Neutrophil (primary cell): ENCODE measurements around the gene RANBP1.

Experiments
- H3K27ac ChIP-seq: fragments of 200-600 bp; sonication (generic); 2 replicates; pipeline ENCODE4 v1.5.1; 2016; ENCODE audit warnings: mild to moderate bottlenecking, moderate library complexity
- H3K27me3 ChIP-seq: fragments of 200-600 bp; sonication (generic); 2 replicates; pipeline ENCODE4 v1.6.0; 2016; ENCODE audit warnings: mild to moderate bottlenecking
- H3K36me3 ChIP-seq: fragments of 200-600 bp; sonication (generic); 2 replicates; pipeline ENCODE4 v1.5.1; 2017
- H3K4me1 ChIP-seq, 2 experiments: fragments of 200-600 bp in 1 of 2; sonication (generic) in 1 of 2; 1 replicate in 1 of 2; 2 replicates in 1 of 2; pipeline versions ENCODE4 v1.5.1 to v1.6.1; 2013 to 2016; ENCODE audit warnings: low read depth in 1 of 2, low read length in 1 of 2, mild to moderate bottlenecking in 1 of 2, moderate library complexity in 1 of 2; ENCODE audit not compliant: control insufficient read depth in 1 of 2, insufficient read depth in 1 of 2
- H3K4me3 ChIP-seq, 2 experiments: fragments of 200-600 bp in 1 of 2; sonication (generic) in 1 of 2; 1 replicate in 1 of 2; 2 replicates in 1 of 2; pipeline ENCODE4 v1.5.1; 2013 to 2016; ENCODE audit warnings: low read depth in 1 of 2, low read length in 1 of 2, mild to moderate bottlenecking in 1 of 2, moderate library complexity in 1 of 2
- H3K9me3 ChIP-seq: fragments of 200-600 bp; sonication (generic); 2 replicates; pipeline ENCODE4 v1.5.1; 2016
- TF ChIP-seq, protein P1 (sequence below): fragments of 200-600 bp; sonication (generic); IDR thresholded peaks from 2 replicates; pipeline ENCODE4 v1.5.1; 2016; ENCODE audit warnings: antibody characterized with exemption

The RANBP1 gene

DNA sequence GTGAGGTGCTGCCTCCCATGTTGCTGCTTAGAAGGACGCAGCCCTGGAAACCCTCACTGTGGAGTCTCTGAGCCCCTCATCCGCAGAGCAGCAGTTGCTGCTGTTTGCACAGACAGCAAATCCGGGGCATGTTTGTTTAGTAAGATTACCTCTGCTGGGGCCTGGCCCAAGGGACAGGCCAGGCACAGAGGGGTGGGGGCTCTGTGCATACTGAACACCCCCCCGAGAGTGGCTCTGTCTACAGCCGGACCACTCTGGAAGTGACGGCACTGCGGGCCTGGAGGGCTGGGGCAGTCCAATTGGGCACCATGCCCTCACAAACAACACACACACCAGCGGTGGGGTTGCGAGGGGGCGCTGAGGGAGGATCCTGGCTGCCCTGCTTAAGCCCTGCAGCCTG is 57.9 kb downstream of the RANBP1 start:
- H3K36me3 ChIP-seq: no peaks in the 10 kb centered on the region
- no peaks in the 10 kb centered on the region for H3K9me3 ChIP-seq
- TF ChIP-seq, protein P1, sequence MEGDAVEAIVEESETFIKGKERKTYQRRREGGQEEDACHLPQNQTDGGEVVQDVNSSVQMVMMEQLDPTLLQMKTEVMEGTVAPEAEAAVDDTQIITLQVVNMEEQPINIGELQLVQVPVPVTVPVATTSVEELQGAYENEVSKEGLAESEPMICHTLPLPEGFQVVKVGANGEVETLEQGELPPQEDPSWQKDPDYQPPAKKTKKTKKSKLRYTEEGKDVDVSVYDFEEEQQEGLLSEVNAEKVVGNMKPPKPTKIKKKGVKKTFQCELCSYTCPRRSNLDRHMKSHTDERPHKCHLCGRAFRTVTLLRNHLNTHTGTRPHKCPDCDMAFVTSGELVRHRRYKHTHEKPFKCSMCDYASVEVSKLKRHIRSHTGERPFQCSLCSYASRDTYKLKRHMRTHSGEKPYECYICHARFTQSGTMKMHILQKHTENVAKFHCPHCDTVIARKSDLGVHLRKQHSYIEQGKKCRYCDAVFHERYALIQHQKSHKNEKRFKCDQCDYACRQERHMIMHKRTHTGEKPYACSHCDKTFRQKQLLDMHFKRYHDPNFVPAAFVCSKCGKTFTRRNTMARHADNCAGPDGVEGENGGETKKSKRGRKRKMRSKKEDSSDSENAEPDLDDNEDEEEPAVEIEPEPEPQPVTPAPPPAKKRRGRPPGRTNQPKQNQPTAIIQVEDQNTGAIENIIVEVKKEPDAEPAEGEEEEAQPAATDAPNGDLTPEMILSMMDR: no peak
- no peak overlapping the region for H3K4me3 ChIP-seq
- H3K27ac ChIP-seq: no peak overlapping the region
- no peaks in the 10 kb centered on the region for H3K4me1 ChIP-seq
- no peaks in the 10 kb centered on the region for H3K27me3 ChIP-seq

DNA sequence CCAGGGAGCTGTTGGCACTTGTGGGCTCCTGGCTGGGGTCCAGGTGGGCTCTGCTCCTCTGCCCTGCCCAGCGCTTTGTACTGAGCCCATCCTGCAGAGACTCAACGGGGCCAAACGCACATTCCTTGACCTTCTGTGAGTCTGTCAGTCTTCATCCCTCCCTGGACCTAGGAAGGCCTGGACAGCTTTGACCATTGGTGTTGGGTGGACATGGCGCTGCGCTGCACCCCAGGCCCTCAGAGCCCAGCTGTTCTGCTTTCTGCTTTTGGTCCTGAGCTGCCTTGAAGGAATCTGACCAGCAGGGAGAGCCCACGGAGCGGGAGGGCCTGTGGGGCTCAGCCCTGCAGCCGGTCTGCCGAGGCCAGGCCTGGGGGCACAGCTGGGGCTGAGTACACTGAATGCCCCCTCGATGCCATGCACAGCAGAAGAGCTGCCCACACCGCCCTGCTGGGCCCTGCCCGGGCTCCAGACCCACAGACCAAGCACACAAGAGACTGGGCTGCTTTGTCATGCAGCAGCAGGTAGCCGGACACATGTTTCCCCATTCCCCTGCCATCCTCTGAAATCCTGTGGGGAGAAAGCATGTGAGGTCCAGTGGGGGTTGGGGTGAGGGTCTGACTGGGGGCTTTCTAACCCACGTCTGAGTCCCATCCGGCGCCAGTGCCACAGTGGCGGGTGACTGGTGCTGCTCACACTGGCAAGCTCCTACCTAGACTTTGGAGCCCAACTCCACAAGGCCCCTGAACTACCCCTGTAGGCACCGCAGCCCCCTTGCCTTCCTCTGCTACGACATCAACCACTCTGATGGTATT is 59.1 kb downstream of the RANBP1 start:
- no peaks in the 10 kb centered on the region for H3K27me3 ChIP-seq
- H3K4me1 ChIP-seq: no peaks in the 10 kb centered on the region
- H3K27ac ChIP-seq: no peak overlapping the region
- H3K4me3 ChIP-seq: no peak overlapping the region
- H3K9me3 ChIP-seq: no peaks in the 10 kb centered on the region
- H3K36me3 ChIP-seq: no peaks in the 10 kb centered on the region
- TF ChIP-seq, protein P1: no peak

DNA sequence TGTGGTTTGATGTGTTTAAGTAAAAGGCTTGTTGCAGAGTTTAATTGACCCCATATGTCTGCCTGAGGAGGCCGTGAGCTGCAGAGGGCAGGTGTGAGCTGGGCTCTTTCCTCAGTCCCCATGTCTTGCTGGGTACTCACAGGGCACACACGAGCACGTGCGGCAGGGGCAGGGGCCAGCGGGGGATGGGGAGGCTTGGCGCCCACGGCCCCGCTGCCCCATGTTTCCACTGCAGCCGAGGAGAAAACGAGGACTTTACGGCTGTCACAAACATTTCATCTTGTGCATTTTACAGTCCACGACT is 59.6 kb downstream of the RANBP1 start:
- Histone ChIP-seq H3K27ac (no peak overlapping the region), H3K36me3 (no peaks in the 10 kb centered on the region), H3K9me3 (no peaks in the 10 kb centered on the region), H3K27me3 (no peaks in the 10 kb centered on the region), H3K4me1 (no peaks in the 10 kb centered on the region), H3K4me3 (no peak overlapping the region)
- TF ChIP-seq, protein P1: no peak

DNA sequence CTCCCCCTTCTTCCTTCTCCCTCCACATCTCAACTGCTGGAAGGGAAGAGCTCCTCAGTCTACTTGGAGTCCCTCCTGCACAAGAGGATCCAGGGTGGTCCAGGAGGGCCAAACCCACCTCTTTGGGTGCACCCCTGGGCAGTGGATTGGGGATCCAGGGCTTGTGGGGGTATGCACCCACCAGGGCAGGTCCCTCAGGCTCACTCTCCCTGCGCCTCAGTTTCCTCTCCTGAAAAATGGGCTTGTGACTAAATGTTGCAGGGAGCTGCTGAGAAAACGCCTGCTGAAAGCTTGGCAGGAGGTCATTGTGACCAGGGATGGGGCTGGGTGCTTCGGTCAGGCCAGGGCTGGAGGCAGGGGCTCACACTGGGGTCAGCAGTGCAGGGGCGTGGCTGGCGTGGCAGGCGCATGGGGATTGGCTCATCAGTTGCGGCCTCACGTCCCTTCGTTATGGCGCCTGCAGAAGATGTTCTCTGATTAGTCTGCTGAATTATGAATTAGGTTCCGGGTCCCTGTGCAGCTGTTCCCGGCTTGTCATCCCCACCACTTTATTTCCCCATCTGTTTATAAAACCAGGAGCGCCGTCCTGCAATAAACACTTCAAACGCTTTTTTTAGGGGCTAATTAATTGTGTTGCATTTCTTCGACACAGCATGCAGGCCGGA is 60.6 kb downstream of the RANBP1 start:
- Histone ChIP-seq H3K9me3 (no peaks in the 10 kb centered on the region), H3K27ac (no peak overlapping the region), H3K36me3 (no peaks in the 10 kb centered on the region), H3K4me1 (no peaks in the 10 kb centered on the region), H3K27me3 (no peaks in the 10 kb centered on the region), H3K4me3 (no peak overlapping the region)
- TF ChIP-seq, protein P1: no peak
